HTERT RPE-1 (cell line): ENCODE data around the gene C11orf16.
"Not testable (repeated sequence)": the region's sequence is repeated elsewhere in the genome, so short reads cannot be mapped to it uniquely, and the experiment has no call there.

Source experiments
- in situ Hi-C: fragments of 300-500 bp; cut with MboI; formaldehyde crosslinking; loops from 4 replicates; pipeline ENCODE4 v1.14.3; 2020; ENCODE audit warnings: low sequenced_read_pairs

C11orf16 gene

GRCh38 chr11:8932564-8933180 is at the start of gene C11orf16:
Gene C11orf16 (minus strand): TSS chr11:8932947. CDS start chr11:8932308, 639 bp downstream.
- in situ Hi-C loops, result no loop called here

GRCh38 chr11:8980485-8980884 is 47.7 kb upstream of the C11orf16 start:
- in situ Hi-C loops, result no loop called here

GRCh38 chr11:8979365-8979764 is 46.6 kb upstream of the C11orf16 start:
- in situ Hi-C loops, result not testable (repeated sequence)

- in situ Hi-C loops, result no loop called here
These were observed 40.4 kb upstream of the C11orf16 start for GRCh38 chr11:8973121-8973520.

- in situ Hi-C loops, result no loop called here
These were observed 39.2 kb upstream of the C11orf16 start for GRCh38 chr11:8971924-8972316.

GRCh38 chr11:8971196-8971923 is 38.6 kb upstream of the C11orf16 start:
- in situ Hi-C loops, result no loop called here

- in situ Hi-C loops, result no loop called here
These were observed 34.4 kb upstream of the C11orf16 start for GRCh38 chr11:8967184-8967583.

- in situ Hi-C loops, result no loop called here
These were observed 31.9 kb upstream of the C11orf16 start, which contains the start of gene TMEM9B for GRCh38 chr11:8964324-8965320. Gene TMEM9B (minus strand): TSS chr11:8964442. CDS start chr11:8964313, 129 bp downstream.

GRCh38 chr11:8963569-8964323 is 31.0 kb upstream of the C11orf16 start:
- in situ Hi-C loops, result no loop called here

- in situ Hi-C loops, result no loop called here
These were observed 30.1 kb upstream of the C11orf16 start for GRCh38 chr11:8962841-8963240.

- in situ Hi-C loops, result no loop called here
These were observed 28.7 kb upstream of the C11orf16 start for GRCh38 chr11:8961401-8961800.

- in situ Hi-C loops, result no loop called here
These were observed 26.9 kb upstream of the C11orf16 start for GRCh38 chr11:8959546-8960166.

GRCh38 chr11:8956860-8957259 is 24.1 kb upstream of the C11orf16 start:
- in situ Hi-C loops, result no loop called here

- in situ Hi-C loops, result no loop called here
These were observed 16.1 kb upstream of the C11orf16 start for GRCh38 chr11:8948886-8949285.

- in situ Hi-C loops, result no loop called here
These were observed 14.6 kb upstream of the C11orf16 start for GRCh38 chr11:8947230-8947943.

GRCh38 chr11:8942518-8943066 is 9.8 kb upstream of the C11orf16 start, which contains the start of gene ASCL3:
Gene ASCL3 (minus strand): TSS chr11:8943016. CDS start chr11:8938161, 4,855 bp downstream.
- in situ Hi-C loops, result no loop called here

- in situ Hi-C loops, result no loop called here
These were observed 8.8 kb upstream of the C11orf16 start for GRCh38 chr11:8941341-8942103.

GRCh38 chr11:8937659-8938058 is 4.9 kb upstream of the C11orf16 start:
- in situ Hi-C loops, result no loop called here
